Mesothelial cell of epicardium (in vitro differentiated cells): Measurements from ENCODE around the gene BHLHA9. TPM values are rescaled to one million over a fixed set of nuclear protein-coding genes. Genes with fewer than 3 reads are reported as not detected.

Experiments
- DNase-seq, 2 experiments: peaks; one replicate each; pipeline ENCODE4 v3.0.0; 2021; ENCODE audit warnings: low spot score in 2 of 2; ENCODE audit not compliant: unreplicated experiment in 2 of 2
- H3K27ac Mint-ChIP-seq: 2 replicates; pipeline ENCODE4 v1.8.0; 2021; ENCODE audit warnings: mixed read lengths
- H3K27me3 Mint-ChIP-seq: 2 replicates; pipeline ENCODE4 v1.8.0; 2021; ENCODE audit warnings: low read depth, mixed read lengths
- H3K36me3 Mint-ChIP-seq: 2 replicates; pipeline ENCODE4 v1.8.0; 2021; ENCODE audit warnings: mixed read lengths
- H3K4me1 Mint-ChIP-seq: 2 replicates; pipeline ENCODE4 v1.8.0; 2021; ENCODE audit warnings: mixed read lengths
- H3K4me3 Mint-ChIP-seq: 2 replicates; pipeline ENCODE4 v1.8.0; 2021; ENCODE audit warnings: mild to moderate bottlenecking, moderate library complexity, mixed read lengths
- H3K9me3 Mint-ChIP-seq: 2 replicates; pipeline ENCODE4 v1.8.0; 2021; ENCODE audit warnings: mixed read lengths
- CTCF ChIP-seq: fragments of 200-600 bp; sonication (generic); IDR thresholded peaks from one replicate; pipeline ENCODE4 v1.5.0; 2021; ENCODE audit warnings: antibody characterized with exemption; ENCODE audit not compliant: unreplicated experiment
- total RNA-seq: library from RNA; stranded (reverse); gene quantifications from 3 replicates; pipeline ENCODE4 v1.2.1, GENCODE V29; 2021

The BHLHA9 gene
- total RNA-seq, 1 donor from 2014 or later, result not detected

- Mint-ChIP-seq H3K27ac (no peak overlapping the region), H3K27me3 (peaks cover 7% of the 10 kb centered on the region), H3K4me3 (no peak overlapping the region), H3K36me3 (no peaks in the 10 kb centered on the region), H3K9me3 (no peaks in the 10 kb centered on the region), H3K4me1 (peaks cover 10% of the 10 kb centered on the region)
- no peak for TF ChIP-seq CTCF
- no peak for DNase-seq
These were observed 783 bp downstream of the BHLHA9 start for GRCh38 chr17:1271030-1271423.

GRCh38 chr17:1271441-1271840, 1.2 kb downstream of the BHLHA9 start:
- Mint-ChIP-seq H3K27me3 (peaks cover 11% of the 10 kb centered on the region), H3K4me1 (peaks cover 10% of the 10 kb centered on the region), H3K36me3 (no peaks in the 10 kb centered on the region), H3K9me3 (no peaks in the 10 kb centered on the region), H3K4me3 (no peak overlapping the region), H3K27ac (no peak overlapping the region)
- no peak for TF ChIP-seq CTCF
- DNase-seq, result no peak

- H3K4me1 Mint-ChIP-seq, result peaks cover 4% of the 10 kb centered on the region
- TF ChIP-seq CTCF, result no peak
- no peaks in the 10 kb centered on the region for H3K9me3 Mint-ChIP-seq
- H3K27ac Mint-ChIP-seq, result no peak overlapping the region
- H3K36me3 Mint-ChIP-seq, result no peaks in the 10 kb centered on the region
- DNase-seq, result no peak
- no peak overlapping the region for H3K4me3 Mint-ChIP-seq
- H3K27me3 Mint-ChIP-seq, result peaks cover 11% of the 10 kb centered on the region
These were observed 2.5 kb downstream of the BHLHA9 start for GRCh38 chr17:1272701-1273100.

- H3K27ac Mint-ChIP-seq, result no peak overlapping the region
These were observed 3.4 kb downstream of the BHLHA9 start for GRCh38 chr17:1273492-1274244.

GRCh38 chr17:1274245-1274608, 4.0 kb downstream of the BHLHA9 start:
- Mint-ChIP-seq H3K4me1 (no peaks in the 10 kb centered on the region), H3K27ac (no peak overlapping the region), H3K36me3 (no peaks in the 10 kb centered on the region), H3K9me3 (no peaks in the 10 kb centered on the region), H3K4me3 (no peak overlapping the region), H3K27me3 (peaks cover 15% of the 10 kb centered on the region)
- no peak for DNase-seq
- no peak for TF ChIP-seq CTCF

More at GRCh38 chr17:1273492-1274244, 3.4 kb downstream of the BHLHA9 start:
- H3K4me1 Mint-ChIP-seq, result peaks cover 2% of the 10 kb centered on the region
- no peak overlapping the region for H3K4me3 Mint-ChIP-seq
- H3K36me3 Mint-ChIP-seq, result no peaks in the 10 kb centered on the region
- no peaks in the 10 kb centered on the region for H3K9me3 Mint-ChIP-seq
- DNase-seq, result no peak
- H3K27me3 Mint-ChIP-seq, result peaks cover 15% of the 10 kb centered on the region
- no peak for TF ChIP-seq CTCF
